Lung (tissue), 12 donors: Measurements from ENCODE around the gene MEIKIN. TPM values are rescaled to one million over a fixed set of nuclear protein-coding genes. Genes with fewer than 3 reads are reported as not detected.

Source experiments
- ATAC-seq: fragments of 200-7000 bp; cut with Tn5 transposase; one replicate; pipeline ENCODE4 v1.9.1; 2020; ENCODE audit warnings: moderate number of reproducible peaks; ENCODE audit not compliant: insufficient read depth, low FRiP score
- DNase-seq, 3 donors: peaks; one replicate each; pipeline ENCODE4 v3.0.0-alpha.2; 2013 to 2017
- H3K27ac ChIP-seq, 2 donors: one replicate each; pipeline ENCODE4 v1.5.1; 2013; ENCODE audit warnings: mild to moderate bottlenecking in 2 of 2, moderate library complexity in 2 of 2, control low read depth in 1 of 2, inconsistent platforms in 1 of 2, low read depth in 1 of 2, low read length in 1 of 2
- H3K27me3 ChIP-seq, 3 donors: one replicate each; pipeline ENCODE4 v1.5.1; 2013; ENCODE audit warnings: low read length in 2 of 3; ENCODE audit not compliant: control insufficient read depth in 3 of 3, insufficient read depth in 3 of 3
- H3K36me3 ChIP-seq, 4 donors: one replicate each; pipeline ENCODE4 v1.5.1; 2013; ENCODE audit warnings: low read length in 4 of 4, mild to moderate bottlenecking in 1 of 4, moderate library complexity in 1 of 4; ENCODE audit not compliant: control insufficient read depth in 4 of 4, insufficient read depth in 4 of 4
- H3K4me1 ChIP-seq, 5 donors: one replicate each; pipeline ENCODE4 v1.5.1; 2013; ENCODE audit warnings: low read length in 5 of 5, mild to moderate bottlenecking in 2 of 5, moderate library complexity in 1 of 5; ENCODE audit not compliant: control insufficient read depth in 5 of 5, insufficient read depth in 5 of 5
- H3K4me3 ChIP-seq: one replicate; pipeline ENCODE4 v1.5.1; 2013; ENCODE audit warnings: mild to moderate bottlenecking, control low read depth, moderate library complexity
- H3K9ac ChIP-seq, 2 donors: one replicate each; pipeline ENCODE4 v1.5.1; 2013; ENCODE audit warnings: low read length in 2 of 2, control low read depth in 1 of 2; ENCODE audit not compliant: insufficient read depth in 1 of 2
- H3K9me3 ChIP-seq, 4 donors: one replicate each; pipeline ENCODE4 v1.5.1; 2013; ENCODE audit warnings: low read length in 3 of 4, mild to moderate bottlenecking in 1 of 4, moderate library complexity in 1 of 4; ENCODE audit not compliant: control insufficient read depth in 4 of 4, insufficient read depth in 3 of 4
- WGBS, 2 donors: extraction: QIAGEN DNeasy Blood & Tissue Kit; methylation state at CpG; one replicate each; pipeline ENCODE4 v1.1.7; 2013; 5-methylcytosine and 5-hydroxymethylcytosine counted together
- polyA plus RNA-seq, 2 donors: library from polyadenylated mRNA; stranded (reverse); fragments of 200-250 nt; gene quantifications; one replicate each; pipeline ENCODE4 v1.2.1, GENCODE V29; 2013
- total RNA-seq, 2 donors: library from RNA; depleted of rRNA in 1 of 2; stranded (reverse); fragments of >200 nt in 1 of 2; gene quantifications; one replicate each; pipeline ENCODE4 v1.2.1, GENCODE V29; 2014 to 2021
- TF ChIP-seq, protein P1 (sequence below): IDR thresholded peaks from 2 replicates; pipeline ENCODE4 v1.5.1; 2012; ENCODE audit warnings: mild to moderate bottlenecking; ENCODE audit errors: control extremely low read depth, extremely low read depth
- donor health status: control.
- donor health status: control.
- donor health status: Bipolar disorder and iron deficiency.
- donor health status: healthy.
- donor health status: DM: yes; HTN: yes; CAD: no.

Gene MEIKIN
- total and polyA plus RNA-seq, 4 donors = 0.08 to 0.32 TPM; not detected in 2

DNA sequence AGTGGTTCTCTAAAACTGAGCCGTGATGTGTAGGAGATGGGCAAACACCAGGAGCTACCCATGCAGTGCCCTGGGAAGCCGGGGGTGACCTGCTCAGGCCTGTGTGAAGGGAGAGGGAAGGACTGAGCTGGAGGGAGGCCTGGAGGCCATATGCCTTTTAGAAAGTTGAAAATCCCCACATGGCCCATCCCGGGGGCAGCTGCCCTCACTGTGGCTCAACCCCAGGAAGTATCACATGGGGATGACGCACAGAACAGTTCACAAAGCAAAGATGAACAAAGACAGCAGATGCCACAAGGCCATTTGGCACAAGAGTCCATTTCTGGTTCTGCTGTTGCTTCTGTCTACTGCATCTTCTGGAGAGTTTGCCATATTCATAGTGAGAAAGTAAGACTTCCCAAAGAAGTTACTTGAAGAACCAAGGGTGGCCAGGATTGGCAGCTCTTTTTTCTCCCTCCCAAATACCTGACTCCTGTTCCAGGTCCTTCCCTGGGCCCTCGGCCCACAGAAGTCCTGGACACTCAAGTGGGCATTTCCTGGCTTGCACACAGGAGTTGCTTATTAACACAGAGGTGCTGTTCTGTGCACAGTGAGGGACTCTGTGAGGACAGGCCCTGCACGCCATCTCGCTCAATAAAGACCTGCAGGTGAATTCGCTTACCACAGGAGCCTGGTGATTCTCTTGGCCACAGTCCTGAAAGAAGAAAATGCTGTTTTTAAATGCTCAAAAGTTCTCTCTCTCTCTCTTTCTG is 40.9 kb upstream of the MEIKIN start:
- Histone ChIP-seq H3K9ac (no peak overlapping the region), H3K4me1 (no peaks in the 10 kb centered on the region), H3K9me3 (no peaks in the 10 kb centered on the region), H3K27me3 (peaks cover 0 to 2% (median 0%) of the 10 kb centered on the region in 3 donors), H3K36me3 (no peaks in the 10 kb centered on the region), H3K4me3 (no peak overlapping the region), H3K27ac (no peak overlapping the region)
- ATAC-seq = no peak
- 88 to 93% methylated on average over 8 of the region's 8 CpGs for WGBS, 2 donors
- DNase-seq = no peak
- TF ChIP-seq, protein P1, sequence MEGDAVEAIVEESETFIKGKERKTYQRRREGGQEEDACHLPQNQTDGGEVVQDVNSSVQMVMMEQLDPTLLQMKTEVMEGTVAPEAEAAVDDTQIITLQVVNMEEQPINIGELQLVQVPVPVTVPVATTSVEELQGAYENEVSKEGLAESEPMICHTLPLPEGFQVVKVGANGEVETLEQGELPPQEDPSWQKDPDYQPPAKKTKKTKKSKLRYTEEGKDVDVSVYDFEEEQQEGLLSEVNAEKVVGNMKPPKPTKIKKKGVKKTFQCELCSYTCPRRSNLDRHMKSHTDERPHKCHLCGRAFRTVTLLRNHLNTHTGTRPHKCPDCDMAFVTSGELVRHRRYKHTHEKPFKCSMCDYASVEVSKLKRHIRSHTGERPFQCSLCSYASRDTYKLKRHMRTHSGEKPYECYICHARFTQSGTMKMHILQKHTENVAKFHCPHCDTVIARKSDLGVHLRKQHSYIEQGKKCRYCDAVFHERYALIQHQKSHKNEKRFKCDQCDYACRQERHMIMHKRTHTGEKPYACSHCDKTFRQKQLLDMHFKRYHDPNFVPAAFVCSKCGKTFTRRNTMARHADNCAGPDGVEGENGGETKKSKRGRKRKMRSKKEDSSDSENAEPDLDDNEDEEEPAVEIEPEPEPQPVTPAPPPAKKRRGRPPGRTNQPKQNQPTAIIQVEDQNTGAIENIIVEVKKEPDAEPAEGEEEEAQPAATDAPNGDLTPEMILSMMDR = no peak

DNA sequence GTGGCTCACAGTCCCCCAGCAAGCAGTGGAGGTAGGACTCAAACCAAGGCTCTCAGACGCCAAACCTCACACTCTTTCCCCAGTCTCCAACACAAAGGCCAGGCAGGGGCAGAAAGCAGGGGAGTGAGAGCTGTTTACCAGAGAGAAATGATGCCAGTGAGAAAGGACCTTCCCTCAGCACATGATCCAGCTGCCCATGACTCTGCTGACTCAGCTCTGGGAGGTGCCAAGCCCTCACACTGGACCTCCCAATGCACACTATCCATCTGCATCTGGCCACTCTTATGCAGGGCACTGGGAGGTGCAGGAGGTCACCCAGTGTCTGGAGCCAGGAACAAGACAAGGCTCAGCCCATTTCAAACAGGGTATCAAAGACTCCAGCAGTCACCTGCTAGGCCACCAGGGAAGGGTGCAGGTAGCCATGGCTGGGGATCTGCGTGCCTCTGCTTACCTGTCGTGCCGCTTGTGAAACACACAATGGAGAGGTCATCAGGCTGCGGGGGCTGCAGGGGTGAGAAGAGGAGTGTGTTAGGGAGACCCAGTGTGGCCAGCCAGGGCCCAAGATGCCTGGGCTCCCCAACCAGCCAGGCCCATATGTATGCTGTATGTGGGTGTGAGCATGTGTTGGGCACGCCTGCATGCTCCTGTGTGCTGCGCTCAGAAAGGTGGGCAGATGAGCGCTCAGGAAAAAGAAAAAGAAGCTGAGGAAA is 39.6 kb upstream of the MEIKIN start:
- Histone ChIP-seq H3K4me1 (no peaks in the 10 kb centered on the region), H3K27ac (no peak overlapping the region), H3K9ac (no peak overlapping the region), H3K36me3 (no peaks in the 10 kb centered on the region), H3K9me3 (no peaks in the 10 kb centered on the region), H3K27me3 (peaks cover 0 to 2% (median 0%) of the 10 kb centered on the region in 3 donors), H3K4me3 (no peak overlapping the region)
- ATAC-seq (no peak), DNase-seq (no peak)
- TF ChIP-seq, protein P1 = no peak
- 95 to 97% methylated on average over 8 of the region's 8 CpGs for WGBS, 2 donors

DNA sequence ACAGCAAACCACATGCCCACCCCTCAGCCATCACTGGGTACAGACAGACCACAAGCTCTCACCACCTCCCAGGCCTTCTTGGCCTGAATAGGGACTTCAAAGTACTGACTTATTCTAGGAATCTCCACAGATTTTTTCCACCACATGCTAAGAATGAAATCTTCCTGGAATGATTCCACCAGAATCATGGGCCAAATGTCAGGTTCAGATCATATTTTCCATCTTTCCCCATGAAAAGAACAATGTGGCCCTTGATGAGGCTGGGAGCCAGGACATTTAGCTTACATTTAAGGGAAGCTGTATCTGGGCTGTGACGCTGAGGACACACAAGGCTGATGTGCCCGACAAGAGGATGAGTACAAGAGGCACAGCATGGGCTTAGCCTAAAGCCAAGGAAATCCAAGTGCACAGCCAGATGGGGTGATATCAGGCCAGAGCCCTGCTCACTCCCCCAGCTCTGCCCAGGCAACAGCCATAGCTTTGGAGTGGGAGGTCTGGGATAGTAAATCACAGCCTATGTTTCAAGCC is 37.8 kb upstream of the MEIKIN start:
- Histone ChIP-seq H3K27me3 (peaks cover 0 to 2% (median 0%) of the 10 kb centered on the region in 3 donors), H3K27ac (no peak overlapping the region), H3K9ac (no peak overlapping the region), H3K9me3 (no peaks in the 10 kb centered on the region), H3K4me1 (no peaks in the 10 kb centered on the region), H3K4me3 (no peak overlapping the region), H3K36me3 (no peaks in the 10 kb centered on the region)
- TF ChIP-seq, protein P1 = no peak
- WGBS, 2 donors = 67 to 87% methylated on average over 2 of the region's 2 CpGs
- no peak for DNase-seq
- no peak for ATAC-seq
